ENCODE data around the gene DPP9. TPM values are rescaled to one million over a fixed set of nuclear protein-coding genes. Genes with fewer than 3 reads are reported as not detected.

Gene DPP9
- total and polyA plus RNA-seq, 8 donors, result 18.7 to 178 (median 48.7) TPM

GRCh38 chr19:4721196-4721595, 2.4 kb downstream of the DPP9 start:
- no peak for DNase-seq
- peaks cover 39 to 55% (median 53%) of the 10 kb centered on the region in 4 donors for H3K36me3 ChIP-seq
- WGBS, 5 donors, result 86 to 91% (median 89%) methylated on average over 6 of the region's 6 CpGs
- no peaks in the 10 kb centered on the region for H3K27me3 ChIP-seq
- H3K4me1 ChIP-seq, result peaks cover 23 to 70% (median 56%) of the 10 kb centered on the region in 4 donors
- TF ChIP-seq POLR2A (IDR thresholded peaks at IDR 0.05) (no peak), POLR2AphosphoS5 (IDR thresholded peaks at IDR 0.05) (no peak), CTCF (IDR thresholded peaks at IDR 0.05) (no peak), EP300 (IDR thresholded peaks at IDR 0.05) (no peak)
- no peak overlapping the region for H3K4me3 ChIP-seq
- no peak overlapping the region for H3K27ac ChIP-seq
- intact Hi-C loops (cut with DNase I; ENCODE audit: low total_unique reads), result no loop called here
- no peaks in the 10 kb centered on the region for H3K9me3 ChIP-seq

GRCh38 chr19:4720037-4720700, 3.5 kb downstream of the DPP9 start:
- H3K27ac ChIP-seq, result peak overlapping the region in 1 of 5 donors; percentile 7
- TF ChIP-seq CTCF (IDR thresholded peaks at IDR 0.05) (no peak), EP300 (IDR thresholded peaks at IDR 0.05) (no peak), POLR2AphosphoS5 (IDR thresholded peaks at IDR 0.05) (no peak), POLR2A (IDR thresholded peaks at IDR 0.05) (no peak)
- 73 to 88% (median 85%) methylated on average over 11 to 13 of the region's 13 CpGs for WGBS, 5 donors
- peaks cover 28 to 76% (median 65%) of the 10 kb centered on the region in 4 donors for H3K4me1 ChIP-seq
- intact Hi-C loops (cut with DNase I; ENCODE audit: low total_unique reads), result no loop called here
- DNase-seq, result no peak
- no peaks in the 10 kb centered on the region for H3K9me3 ChIP-seq
- H3K36me3 ChIP-seq, result peaks cover 39 to 65% (median 64%) of the 10 kb centered on the region in 4 donors
- H3K4me3 ChIP-seq, result no peak overlapping the region
- H3K27me3 ChIP-seq, result no peaks in the 10 kb centered on the region

GRCh38 chr19:4719499-4719866, 4.2 kb downstream of the DPP9 start:
- peaks cover 39 to 68% (median 66%) of the 10 kb centered on the region in 4 donors for H3K36me3 ChIP-seq
- H3K9me3 ChIP-seq, result no peaks in the 10 kb centered on the region
- WGBS, 5 donors, result 82 to 92% (median 86%) methylated on average over 11 of the region's 11 CpGs
- peaks cover 31 to 74% (median 66%) of the 10 kb centered on the region in 4 donors for H3K4me1 ChIP-seq
- no peak for DNase-seq
- H3K27me3 ChIP-seq, result no peaks in the 10 kb centered on the region
- TF ChIP-seq EP300 (IDR thresholded peaks at IDR 0.05), result no peak
- no peak for TF ChIP-seq CTCF (IDR thresholded peaks at IDR 0.05)
- TF ChIP-seq POLR2A (IDR thresholded peaks at IDR 0.05), result no peak
- TF ChIP-seq POLR2AphosphoS5 (IDR thresholded peaks at IDR 0.05), result no peak
- intact Hi-C loops (cut with DNase I; ENCODE audit: low total_unique reads), result no loop called here
- no peak overlapping the region for H3K27ac ChIP-seq
- H3K4me3 ChIP-seq, result no peak overlapping the region

- peaks cover 42 to 87% (median 75%) of the 10 kb centered on the region in 4 donors for H3K4me1 ChIP-seq
- H3K9me3 ChIP-seq, result no peaks in the 10 kb centered on the region
- H3K27me3 ChIP-seq, result no peaks in the 10 kb centered on the region
- no peak overlapping the region for H3K4me3 ChIP-seq
- TF ChIP-seq CTCF (IDR thresholded peaks at IDR 0.05) (no peak), EP300 (IDR thresholded peaks at IDR 0.05) (no peak), POLR2AphosphoS5 (IDR thresholded peaks at IDR 0.05) (no peak), POLR2A (IDR thresholded peaks at IDR 0.05) (no peak)
- intact Hi-C loops (cut with DNase I; ENCODE audit: low total_unique reads), result no loop called here
- DNase-seq, result no peak
- H3K27ac ChIP-seq, result peak overlapping the region; percentile 9 to 89 (median 85)
- WGBS, 5 donors, result 77 to 87% (median 82%) methylated on average over 15 of the region's 15 CpGs
- peaks cover 42 to 81% (median 80%) of the 10 kb centered on the region in 4 donors for H3K36me3 ChIP-seq
Measured at GRCh38 chr19:4717966-4718701, 5.5 kb downstream of the DPP9 start.
